ENCODE results near the gene GPRC5D. TPM values are rescaled to one million over a fixed set of nuclear protein-coding genes. Genes with fewer than 3 reads are reported as not detected.

The GPRC5D gene
- polyA plus RNA-seq, 1 donor from 2014 or later: not detected

GRCh38 chr12:12909228-12909994, 42.6 kb downstream of the GPRC5D start:
- Histone ChIP-seq H3K9ac (ENCODE audit: low read length) (no peak overlapping the region), H3K79me2 (replicated peaks; ENCODE audit: insufficient read depth, low read length) (no peaks in the 10 kb centered on the region), H3K4me2 (ENCODE audit: low read length) (no peak overlapping the region), H3K9me2 (ENCODE audit: insufficient read depth, low read length) (no peaks in the 10 kb centered on the region), H3F3A (ENCODE audit: insufficient read depth, low read length, poor library complexity, severe bottlenecking) (no peaks in the 10 kb centered on the region), H3K9me3 (ENCODE audit: low read length) (no peaks in the 10 kb centered on the region), H3K4me3 (ENCODE audit: low read length) (no peak overlapping the region), H4K20me1 (ENCODE audit: insufficient read depth) (no peaks in the 10 kb centered on the region), H3K27ac (ENCODE audit: low read length) (no peak overlapping the region), H2AFZ (ENCODE audit: low read depth, low read length) (no peak overlapping the region), H3K36me3 (ENCODE audit: insufficient read depth, low read length) (no peaks in the 10 kb centered on the region), H3K27me3 (ENCODE audit: insufficient read depth, low read depth, low read length) (no peaks in the 10 kb centered on the region)
- TF ChIP-seq RAD21 (conservative IDR thresholded peaks at IDR 0.05) (no peak), EZH2 (IDR thresholded peaks at IDR 0.05; ENCODE audit: borderline replicate concordance, insufficient read depth, low read length, poor library complexity, severe bottlenecking) (no peak), CTCF (IDR thresholded peaks at IDR 0.05; ENCODE audit: poor library complexity, severe bottlenecking) (no peak), EP300 (conservative IDR thresholded peaks at IDR 0.05; ENCODE audit: poor library complexity, severe bottlenecking) (no peak), MXI1 (conservative IDR thresholded peaks at IDR 0.05; ENCODE audit: poor library complexity, severe bottlenecking) (no peak), TAF1 (IDR thresholded peaks at IDR 0.05; ENCODE audit: low read depth) (no peak), POLR2AphosphoS5 (IDR thresholded peaks at IDR 0.05) (no peak), REST (IDR thresholded peaks at IDR 0.05; ENCODE audit: borderline replicate concordance) (no peak), SMC3 (conservative IDR thresholded peaks at IDR 0.05; ENCODE audit: poor library complexity) (no peak)

DNA sequence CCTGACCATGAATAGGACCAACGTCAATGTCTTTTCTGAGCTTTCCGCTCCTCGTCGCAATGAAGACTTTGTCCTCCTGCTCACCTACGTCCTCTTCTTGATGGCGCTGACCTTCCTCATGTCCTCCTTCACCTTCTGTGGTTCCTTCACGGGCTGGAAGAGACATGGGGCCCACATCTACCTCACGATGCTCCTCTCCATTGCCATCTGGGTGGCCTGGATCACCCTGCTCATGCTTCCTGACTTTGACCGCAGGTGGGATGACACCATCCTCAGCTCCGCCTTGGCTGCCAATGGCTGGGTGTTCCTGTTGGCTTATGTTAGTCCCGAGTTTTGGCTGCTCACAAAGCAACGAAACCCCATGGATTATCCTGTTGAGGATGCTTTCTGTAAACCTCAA, 43.3 kb downstream of the GPRC5D start:
- H3K9ac ChIP-seq (ENCODE audit: low read length): no peak overlapping the region
- H3K27me3 ChIP-seq (ENCODE audit: insufficient read depth, low read depth, low read length): no peaks in the 10 kb centered on the region
- H3K4me2 ChIP-seq (ENCODE audit: low read length): no peak overlapping the region
- H2AFZ ChIP-seq (ENCODE audit: low read depth, low read length): no peak overlapping the region
- no peaks in the 10 kb centered on the region for H3K79me2 ChIP-seq (replicated peaks; ENCODE audit: insufficient read depth, low read length)
- H3K36me3 ChIP-seq (ENCODE audit: insufficient read depth, low read length): no peaks in the 10 kb centered on the region
- H4K20me1 ChIP-seq (ENCODE audit: insufficient read depth): no peaks in the 10 kb centered on the region
- no peak for TF ChIP-seq RAD21 (conservative IDR thresholded peaks at IDR 0.05)
- no peak for TF ChIP-seq POLR2AphosphoS5 (IDR thresholded peaks at IDR 0.05)
- no peak for TF ChIP-seq REST (IDR thresholded peaks at IDR 0.05; ENCODE audit: borderline replicate concordance)
- no peak for TF ChIP-seq MXI1 (conservative IDR thresholded peaks at IDR 0.05; ENCODE audit: poor library complexity, severe bottlenecking)
- TF ChIP-seq EZH2 (IDR thresholded peaks at IDR 0.05; ENCODE audit: borderline replicate concordance, insufficient read depth, low read length, poor library complexity, severe bottlenecking): no peak
- TF ChIP-seq SMC3 (conservative IDR thresholded peaks at IDR 0.05; ENCODE audit: poor library complexity): no peak
- no peak for TF ChIP-seq EP300 (conservative IDR thresholded peaks at IDR 0.05; ENCODE audit: poor library complexity, severe bottlenecking)
- TF ChIP-seq TAF1 (IDR thresholded peaks at IDR 0.05; ENCODE audit: low read depth): no peak
- TF ChIP-seq CTCF (IDR thresholded peaks at IDR 0.05; ENCODE audit: poor library complexity, severe bottlenecking): no peak
- H3F3A ChIP-seq (ENCODE audit: insufficient read depth, low read length, poor library complexity, severe bottlenecking): no peaks in the 10 kb centered on the region
- no peaks in the 10 kb centered on the region for H3K9me3 ChIP-seq (ENCODE audit: low read length)
- H3K27ac ChIP-seq (ENCODE audit: low read length): no peak overlapping the region
- no peak overlapping the region for H3K4me3 ChIP-seq (ENCODE audit: low read length)
- H3K9me2 ChIP-seq (ENCODE audit: insufficient read depth, low read length): no peaks in the 10 kb centered on the region

Measured in neural cell (in vitro differentiated cells).